NCI-H2107 (cell line): Measurements from ENCODE around the gene MBD5.

Experiments used
- DNase-seq: peaks from one replicate; lab custom pipeline; 2025; lab: John Stamatoyannopoulos, UW

MBD5 gene

DNA sequence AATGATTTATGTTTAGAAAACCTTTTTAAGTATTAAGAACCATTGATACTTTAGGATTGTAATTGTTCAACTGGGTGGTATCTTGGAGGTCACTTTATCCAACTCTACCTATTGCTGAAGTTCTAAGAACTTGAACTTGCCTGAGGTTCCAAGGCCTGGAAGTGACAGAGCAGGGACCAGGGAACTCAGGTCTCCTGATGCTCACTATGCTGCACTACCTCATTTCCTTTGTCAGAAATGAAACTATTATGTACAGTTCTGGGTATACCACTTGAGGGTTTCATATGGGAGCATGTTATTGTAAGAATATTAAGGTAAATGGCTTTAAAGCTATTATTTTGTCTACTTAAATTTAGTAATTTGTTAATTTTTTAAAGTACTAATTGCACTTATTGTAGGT is 3.0 kb downstream of the MBD5 start:
- no peak for DNase-seq

DNA sequence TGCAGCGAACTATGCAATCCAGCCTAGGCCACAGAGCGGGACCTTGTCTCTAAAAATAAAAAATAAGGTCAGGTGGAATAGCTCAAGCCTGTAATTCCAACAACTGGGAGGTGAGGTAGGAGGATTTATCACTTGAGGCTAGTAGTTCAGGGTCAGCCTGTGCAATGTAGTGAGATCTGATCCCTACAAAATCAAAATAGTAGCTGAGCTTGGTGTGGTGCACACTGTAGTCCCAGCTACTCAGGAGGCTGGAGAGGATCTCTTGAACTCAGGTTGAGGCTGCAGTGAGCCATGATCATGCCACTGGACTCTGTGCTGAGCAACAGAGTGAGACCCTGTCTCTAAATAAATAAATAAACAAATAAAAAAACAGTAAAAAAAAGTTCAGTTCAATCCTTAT is 5.7 kb downstream of the MBD5 start:
- DNase-seq, result no peak

DNA sequence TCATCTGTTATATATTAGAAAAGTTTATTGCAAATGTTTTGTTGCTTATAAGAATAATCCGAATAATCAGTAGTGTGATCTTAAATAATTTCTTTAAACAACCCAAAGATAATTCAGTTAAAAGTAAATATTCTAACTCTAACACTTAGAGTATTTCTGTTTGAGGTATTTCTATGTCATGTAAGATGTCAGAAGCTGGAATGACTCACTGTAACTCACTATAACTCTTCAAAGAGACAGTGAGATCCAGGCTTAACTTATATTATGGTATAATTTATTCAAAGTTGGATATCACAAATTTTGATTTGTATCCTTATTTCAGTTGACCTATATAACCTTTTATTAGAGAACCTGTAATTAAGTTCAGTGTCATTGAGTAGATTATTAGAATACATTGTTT is 6.9 kb downstream of the MBD5 start:
- no peak for DNase-seq

DNA sequence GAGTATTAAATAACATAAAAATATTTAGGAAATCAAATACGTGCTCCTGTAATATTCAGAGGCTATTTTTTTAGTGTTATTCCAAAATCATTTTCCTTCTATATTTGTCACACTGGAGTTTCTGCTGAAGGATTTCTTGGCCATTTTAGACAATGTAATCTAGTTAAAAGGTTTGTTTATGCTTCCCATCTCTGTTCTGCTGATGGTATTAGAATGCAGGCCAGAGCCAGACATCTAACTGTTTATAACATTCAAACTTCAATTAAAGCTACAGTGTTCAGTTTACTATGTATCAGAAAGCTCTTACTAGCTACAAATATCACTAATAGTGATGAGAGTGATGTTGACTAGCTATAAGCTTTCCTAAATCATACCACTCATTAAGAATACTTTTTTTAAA is 7.9 kb downstream of the MBD5 start:
- DNase-seq, result no peak

DNA sequence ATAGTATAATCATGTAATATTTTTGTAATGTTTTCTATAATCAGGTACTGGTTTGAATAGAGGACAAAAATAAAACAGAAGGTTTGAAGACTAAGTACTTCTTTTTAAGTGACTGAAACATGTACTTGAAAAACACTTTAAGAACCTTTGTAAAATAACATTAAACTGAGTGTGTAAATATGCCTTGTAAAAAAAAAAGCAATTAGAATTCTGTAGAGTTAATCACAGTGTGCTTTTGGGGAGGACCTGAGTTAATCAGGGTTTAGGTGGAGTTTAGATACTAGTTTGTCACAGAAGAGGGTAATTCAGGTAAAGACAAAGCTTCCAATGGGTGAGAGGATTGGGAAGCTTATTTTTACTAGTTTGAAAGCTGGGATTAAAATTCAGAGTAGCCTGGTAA is 10.3 kb downstream of the MBD5 start:
- no peak for DNase-seq

DNA sequence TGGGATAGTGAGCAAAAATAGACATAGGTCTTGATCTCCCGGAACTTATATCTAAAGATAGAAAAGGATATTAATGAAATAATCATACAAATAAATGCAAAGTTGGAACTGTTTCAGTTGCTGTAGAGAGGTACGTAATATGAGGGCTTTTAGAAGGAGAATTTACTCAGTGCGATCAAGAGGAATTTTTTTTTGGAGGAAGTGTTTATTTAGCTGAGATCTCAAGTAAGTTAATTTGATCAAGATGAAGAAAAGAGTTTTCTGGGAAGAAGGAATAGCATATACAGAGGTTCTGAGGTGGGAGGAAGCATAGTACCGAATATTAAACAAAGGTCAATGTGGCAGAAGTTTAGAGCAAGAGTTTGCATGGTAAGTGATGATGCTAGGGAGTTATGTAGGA is 11.3 kb downstream of the MBD5 start:
- no peak for DNase-seq

DNA sequence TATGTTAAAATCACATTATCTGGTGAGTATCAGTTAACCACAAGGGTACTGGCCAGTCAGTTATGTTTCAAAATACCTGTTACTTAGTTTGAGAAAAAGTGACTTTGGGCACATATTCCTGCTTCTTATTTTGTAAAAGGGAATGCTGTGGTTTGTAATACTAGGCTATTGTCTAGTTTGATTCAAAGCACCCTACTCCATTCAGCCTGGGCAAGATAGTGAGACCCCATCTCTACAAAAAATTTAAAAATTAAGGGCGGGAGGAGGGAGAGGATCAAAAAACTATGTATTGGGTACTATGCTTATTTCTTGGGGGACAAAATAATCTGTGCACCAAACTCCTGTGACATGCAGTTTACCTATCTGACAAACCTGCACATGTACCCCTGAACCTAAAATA is 18.9 kb downstream of the MBD5 start:
- DNase-seq, result no peak

DNA sequence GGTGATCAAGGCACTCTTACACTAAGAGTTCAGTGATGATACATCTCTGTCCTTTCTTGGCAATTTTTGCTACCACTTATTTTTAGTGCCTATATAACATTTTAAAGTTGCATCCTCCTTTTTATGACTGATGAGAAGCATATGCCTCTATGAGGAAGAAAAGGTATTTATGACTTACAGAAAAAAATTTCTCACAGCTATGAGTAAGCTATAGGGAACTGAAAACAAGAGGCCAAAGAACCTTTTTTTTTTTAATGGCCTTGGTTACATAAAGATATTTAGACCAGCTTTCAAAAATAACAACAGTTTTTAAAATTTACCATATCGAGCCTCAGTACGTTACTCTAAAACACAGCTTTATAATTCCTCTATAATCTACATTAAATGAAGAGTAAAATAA is 21.3 kb downstream of the MBD5 start:
- DNase-seq, result no peak

DNA sequence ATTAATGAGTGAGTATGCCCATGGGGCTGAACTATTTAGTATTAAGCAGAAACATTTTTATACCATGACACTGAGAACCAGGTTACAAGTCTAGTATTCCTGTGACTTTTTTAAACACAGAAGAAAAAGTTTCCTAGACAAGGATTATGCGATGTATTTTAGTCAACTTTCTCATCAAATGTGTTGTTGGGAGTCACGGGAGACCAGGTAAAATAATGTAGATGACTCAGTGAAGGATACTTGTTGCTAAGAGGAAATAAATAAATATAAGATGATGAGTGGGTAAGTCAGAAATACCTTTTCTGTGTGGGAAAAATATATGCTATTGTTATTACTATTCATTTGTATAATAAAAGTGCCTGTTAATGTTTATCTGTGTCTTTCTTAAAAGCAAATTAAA is 23.4 kb downstream of the MBD5 start:
- DNase-seq, result no peak

DNA sequence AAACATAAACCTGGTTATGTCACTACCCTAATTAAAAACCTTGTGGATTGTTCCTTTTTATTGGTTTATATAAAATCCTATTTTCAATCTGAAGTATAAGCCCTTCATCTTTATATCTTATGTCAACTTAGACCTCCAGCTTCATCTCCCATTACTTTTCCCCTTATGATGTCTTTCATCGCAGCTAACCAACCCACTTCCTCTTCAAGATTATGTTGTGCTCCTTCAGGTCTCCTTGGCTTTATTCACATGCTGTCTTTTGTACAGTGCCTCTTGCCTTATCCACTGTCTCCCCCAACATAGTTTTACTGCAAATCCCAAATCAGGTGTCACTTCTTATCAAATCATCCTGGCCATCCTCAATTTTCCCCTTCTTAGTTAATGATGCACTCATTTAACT is 25.9 kb downstream of the MBD5 start:
- DNase-seq, result no peak

DNA sequence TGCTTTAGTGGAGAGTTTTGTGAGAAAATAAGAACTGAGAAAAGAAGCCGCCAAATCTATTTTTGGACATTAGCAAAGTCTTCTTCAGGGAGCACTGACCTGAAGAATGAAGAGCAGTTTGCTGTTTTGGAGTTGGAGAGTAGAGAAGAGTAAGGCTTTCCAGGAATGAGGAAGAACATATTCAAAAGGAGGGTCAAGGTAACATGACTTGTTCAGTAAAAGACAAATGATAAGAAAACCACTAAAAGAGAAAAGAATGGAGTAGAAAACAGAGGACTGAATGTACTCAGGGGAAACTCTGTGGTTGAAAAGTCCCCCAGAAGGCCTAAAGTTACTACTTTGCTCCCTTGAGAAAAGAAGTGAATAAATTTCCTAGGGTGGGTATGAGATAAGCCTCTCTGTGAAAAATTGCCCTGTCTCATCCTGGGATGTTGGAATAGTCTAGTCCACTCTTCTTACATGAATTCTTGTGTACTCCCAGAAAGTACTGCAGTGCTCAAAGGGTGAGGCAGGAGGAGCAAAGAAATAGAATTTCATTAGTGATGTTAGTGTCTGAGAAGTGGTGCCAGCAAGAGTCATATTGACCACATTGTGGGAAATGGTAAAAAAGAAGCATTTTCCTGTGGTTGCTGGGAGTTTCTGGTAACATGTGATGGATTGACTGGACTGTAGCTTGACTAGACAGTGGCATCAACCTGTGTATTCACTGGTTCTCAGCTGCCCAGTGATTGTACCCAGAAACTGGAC is 27.8 kb downstream of the MBD5 start:
- no peak for DNase-seq

DNA sequence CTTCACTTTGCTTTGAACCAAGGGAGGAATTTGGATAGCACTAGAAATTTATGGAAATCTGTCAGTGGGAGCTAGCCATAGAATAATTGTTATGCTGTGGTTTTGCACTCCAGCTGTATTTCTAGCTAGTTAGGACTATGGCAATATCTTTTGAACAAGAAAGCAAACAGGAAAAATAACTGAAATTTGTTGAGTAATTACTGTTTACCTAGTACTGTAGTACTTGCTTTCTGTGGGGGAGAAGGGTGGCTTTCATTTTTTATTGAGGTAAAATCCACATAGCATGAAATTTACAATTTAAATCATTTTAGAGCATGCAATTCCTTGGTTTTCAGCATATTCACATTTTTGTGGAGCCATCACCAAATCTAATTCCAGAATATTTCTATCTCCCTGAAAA is 28.4 kb downstream of the MBD5 start:
- no peak for DNase-seq

DNA sequence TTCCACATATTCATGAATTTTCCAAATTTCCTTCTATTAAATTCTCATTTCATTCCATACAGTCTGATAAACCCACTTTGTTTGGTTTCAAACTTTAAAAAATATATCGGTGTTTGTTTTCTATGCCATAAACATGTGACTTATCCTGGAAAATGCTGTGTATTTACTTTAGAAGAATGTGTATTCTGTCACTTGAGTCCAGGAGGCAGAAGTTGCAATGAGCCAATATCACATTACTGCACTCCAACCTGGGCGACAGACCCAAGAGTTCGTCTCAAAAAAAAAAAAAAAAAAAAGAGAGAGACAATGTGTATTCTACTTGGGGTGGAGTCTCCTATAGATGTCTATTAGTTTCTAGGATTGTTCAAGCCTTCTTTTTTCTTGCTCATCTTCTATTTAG is 31.8 kb downstream of the MBD5 start:
- no peak for DNase-seq

DNA sequence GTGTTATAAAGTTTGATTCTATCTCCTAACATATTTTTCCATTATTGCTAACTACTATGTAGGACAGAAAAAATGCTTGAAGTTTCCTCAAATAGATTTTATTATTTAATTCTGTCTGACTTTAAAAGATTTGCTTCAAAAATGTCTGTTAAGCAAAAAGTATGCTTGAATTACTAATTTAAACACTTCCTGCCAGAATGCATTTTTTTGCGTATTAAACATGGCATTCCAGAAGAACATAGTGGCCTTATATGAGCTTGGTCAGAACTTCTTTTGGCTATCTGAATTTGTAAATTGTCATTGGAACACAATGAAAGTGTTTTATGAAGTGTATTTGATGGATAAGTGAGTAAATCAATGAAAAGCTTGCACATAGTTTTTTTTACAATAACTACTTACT is 37.8 kb downstream of the MBD5 start:
- no peak for DNase-seq

DNA sequence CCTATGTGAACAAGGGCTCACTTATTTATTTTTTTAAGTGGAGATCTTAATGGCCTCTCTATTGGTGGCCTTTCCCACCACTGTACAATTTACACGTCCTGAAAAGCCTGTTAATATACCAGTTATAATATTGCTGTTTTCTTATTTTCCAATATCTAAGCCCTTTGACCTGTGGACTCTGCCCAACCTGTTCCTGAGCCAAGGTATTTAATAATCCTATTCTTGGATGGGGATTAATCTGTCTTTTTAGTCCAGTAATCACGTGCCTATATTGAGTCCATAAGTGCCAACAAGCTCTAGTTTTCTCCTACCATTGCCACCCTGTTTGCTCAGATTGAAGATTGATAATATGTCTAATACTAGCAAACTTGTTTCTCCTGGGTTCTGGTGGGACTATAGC is 42.7 kb downstream of the MBD5 start:
- no peak for DNase-seq

DNA sequence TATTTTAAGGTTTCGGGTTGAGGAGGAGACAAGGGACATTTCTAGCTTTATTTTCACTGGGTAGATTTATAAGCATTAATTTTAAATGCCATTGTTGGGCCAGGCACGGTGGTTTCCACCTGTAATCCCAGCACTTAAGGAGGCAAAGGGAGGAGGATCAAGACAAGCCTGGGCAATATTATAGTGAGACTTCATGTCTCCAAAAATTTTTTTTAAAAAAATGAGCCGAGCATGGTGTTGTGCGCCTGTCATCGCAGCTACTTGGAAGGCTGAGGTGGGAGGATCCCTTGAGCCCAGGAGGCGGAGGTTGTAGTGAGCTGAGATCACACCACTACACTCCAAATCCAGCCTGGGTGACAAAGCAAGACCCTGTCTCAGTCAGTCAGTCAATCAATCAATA is 45.0 kb downstream of the MBD5 start:
- no peak for DNase-seq

DNA sequence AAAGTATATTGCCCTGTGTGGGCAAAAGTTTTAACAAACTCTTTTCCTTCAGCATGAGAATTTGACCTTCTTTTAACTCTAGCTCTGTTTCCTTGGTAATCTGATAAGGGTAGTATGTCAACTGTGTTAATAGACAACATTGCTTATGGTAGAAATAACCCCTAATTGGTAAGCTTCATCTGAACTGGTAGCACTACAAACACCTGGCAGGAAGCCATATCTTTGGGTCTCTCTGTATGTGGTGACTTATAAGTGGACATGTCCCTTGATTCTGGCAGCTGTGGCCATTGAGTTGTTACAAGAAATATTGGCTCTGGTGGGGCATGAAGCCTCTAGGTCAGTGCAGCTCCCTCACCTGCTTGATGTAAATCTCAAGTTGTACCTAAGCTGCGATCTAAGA is 46.9 kb downstream of the MBD5 start:
- DNase-seq, result no peak

DNA sequence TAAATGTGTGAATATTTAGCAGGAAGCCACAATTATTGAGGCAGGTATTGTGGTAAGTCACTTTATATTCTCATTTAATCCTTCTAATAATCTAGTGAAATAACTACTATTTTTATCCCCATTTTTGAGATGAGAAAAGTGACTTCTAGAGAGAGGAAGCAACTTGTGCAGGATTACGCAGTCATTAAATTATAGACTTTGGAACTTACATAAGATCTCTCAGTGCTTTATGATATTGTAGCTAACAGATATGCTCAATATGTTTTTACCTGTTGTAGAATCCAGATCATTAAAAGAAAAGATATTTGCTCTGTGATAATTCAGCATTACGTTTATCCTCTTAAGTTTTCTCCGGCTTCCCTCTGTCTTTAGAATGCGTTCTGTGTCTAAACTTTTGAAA is 50.5 kb downstream of the MBD5 start:
- no peak for DNase-seq

DNA sequence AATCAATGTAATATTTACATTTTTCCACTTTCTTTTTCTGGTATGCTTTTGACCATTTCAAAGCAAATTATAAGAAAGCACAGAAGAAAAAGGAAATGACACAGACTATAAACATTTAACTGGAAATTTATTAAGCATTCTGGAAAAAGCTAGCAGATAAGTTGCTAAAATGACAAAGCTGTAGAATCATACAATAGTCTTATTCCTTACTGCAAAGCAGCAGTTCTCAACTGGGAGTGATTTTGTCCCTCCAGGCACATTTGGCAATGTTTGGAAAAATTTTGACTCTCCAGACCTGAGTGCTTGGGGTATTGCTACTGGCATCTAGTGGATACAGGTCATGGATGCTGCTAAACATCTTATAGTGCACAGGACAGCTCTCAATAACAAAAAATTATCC is 75.1 kb downstream of the MBD5 start:
- DNase-seq, result no peak

DNA sequence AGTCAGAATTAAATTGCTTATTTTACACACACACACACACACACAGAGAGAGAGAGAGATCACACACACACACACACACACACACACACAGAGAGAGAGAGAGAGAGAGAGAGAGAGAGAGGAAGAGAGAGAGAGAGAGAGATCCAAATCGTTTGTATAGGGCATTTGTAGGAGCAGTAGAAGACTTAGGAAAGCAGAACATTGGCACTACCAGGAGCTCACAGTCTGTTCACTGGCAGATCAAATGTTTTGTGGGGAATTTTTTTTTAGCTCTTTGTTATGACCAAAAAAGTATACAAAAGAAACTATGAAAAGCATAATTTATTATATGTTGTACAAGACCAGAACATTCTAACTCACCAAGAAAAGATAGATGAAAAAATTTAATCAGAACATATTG is 81.8 kb downstream of the MBD5 start:
- DNase-seq, result no peak

DNA sequence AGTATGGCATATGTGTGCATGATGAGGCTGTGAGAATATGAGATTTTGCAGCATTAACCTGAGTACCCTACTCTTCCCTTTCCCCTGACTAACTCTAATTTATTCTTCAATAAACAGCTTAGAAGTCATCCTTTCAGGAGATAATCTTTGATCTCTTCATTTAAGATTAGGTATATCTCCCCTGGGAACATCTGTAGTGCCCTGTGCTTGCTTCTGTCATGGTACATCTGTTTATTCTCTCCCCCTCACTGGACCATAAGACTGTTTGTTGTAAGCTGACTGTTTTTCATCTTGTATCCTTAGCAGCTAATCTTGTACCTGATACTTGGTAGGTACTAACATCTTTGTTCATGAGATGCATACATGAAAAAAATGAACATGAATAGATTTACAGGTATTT is 83.1 kb downstream of the MBD5 start:
- DNase-seq, result no peak

DNA sequence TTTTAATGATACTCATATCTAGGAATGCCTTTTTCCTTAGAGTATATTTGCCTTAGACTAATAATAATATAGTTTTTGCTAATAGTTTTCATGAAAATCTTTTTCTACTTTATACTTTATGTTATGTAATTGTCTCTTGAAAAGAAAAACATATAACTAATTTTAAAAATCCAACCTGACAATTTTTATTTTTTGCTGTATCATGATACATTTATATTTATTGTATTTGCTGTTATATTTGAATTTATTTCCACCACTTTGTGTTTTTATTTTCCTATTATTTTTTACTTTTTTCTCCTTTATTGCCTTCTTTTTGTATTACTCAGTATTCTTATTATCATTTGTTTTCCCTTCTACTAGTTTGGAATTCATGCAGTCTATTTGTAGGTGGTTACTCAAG is 85.4 kb downstream of the MBD5 start:
- DNase-seq, result no peak

DNA sequence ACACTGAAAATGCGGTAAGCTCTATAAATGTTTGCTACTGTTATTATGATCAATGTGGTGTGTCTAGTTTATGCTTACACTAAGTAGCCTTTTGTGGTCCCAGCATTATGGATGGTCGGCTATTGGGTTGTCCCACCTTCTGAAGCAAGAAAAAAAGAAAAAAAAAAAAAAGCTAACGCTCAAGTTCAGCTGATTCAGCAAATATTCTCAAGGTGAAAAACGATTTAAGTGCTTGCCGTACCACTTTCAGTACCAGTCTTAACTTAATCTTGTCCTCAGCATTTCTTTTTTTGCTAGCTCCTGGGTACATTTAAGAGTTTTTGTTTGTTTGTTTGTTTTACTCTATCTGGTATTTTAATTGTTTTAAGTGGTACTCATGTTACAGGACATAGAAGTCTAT is 87.5 kb downstream of the MBD5 start:
- DNase-seq, result no peak

DNA sequence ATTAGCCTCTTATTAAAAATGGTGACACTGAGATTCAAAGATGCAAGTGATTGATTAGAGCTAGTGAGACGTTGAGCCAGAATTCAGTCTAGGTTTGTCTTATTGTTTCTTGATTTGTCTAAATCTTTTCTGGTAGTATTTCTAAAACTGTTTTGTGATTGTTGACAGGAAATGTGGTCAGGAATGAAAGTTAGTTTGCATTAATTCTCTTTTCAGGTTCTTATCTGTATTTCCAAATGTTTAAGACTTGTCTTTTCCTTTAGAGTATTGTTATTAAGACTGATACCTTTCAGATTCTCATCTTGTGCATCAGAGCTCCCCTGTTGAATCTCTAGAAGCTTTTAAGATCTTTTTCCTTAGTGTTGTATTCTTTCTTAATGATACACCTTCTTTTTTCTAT is 89.3 kb downstream of the MBD5 start:
- DNase-seq, result no peak

DNA sequence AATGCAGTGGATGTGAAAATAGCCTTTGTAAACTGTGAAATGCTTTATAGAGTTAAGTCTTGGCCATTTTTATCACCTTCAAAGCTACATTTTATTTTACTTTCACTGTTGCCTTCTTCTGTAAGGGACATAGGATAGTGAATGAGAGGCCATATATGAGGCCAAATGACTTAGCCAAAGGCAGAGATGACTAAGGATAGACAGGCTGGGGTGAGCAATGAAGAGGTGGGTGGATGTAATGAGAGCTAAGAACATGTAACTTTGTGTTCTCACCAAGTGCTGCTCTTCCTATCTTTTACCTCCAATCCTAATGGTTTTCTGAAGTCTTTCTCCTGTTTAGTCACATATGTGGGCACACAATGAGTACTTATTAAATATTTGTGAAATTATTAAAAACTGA is 101.9 kb downstream of the MBD5 start:
- DNase-seq, result no peak
